ENCODE data around the gene GALR1.

Gene GALR1

GRCh38 chr18:77323640-77324299, 74.1 kb downstream of the GALR1 start:
- DNase-seq, result no peak
